Stimulated activated CD4-positive, alpha-beta T cell treated with anti-CD3 and anti-CD28 coated beads, Interleukin-15, amount 100 ng/mL, for 48 hours (primary cell): ENCODE results near the gene LIPT1.
"Not testable (repeated sequence)": the region's sequence is repeated elsewhere in the genome, so short reads cannot be mapped to it uniquely, and the experiment has no call there.

Source experiments
- DNase-seq, 2 donors: peaks; one replicate each; pipeline ENCODE4 v3.0.0-alpha.2; 2020; ENCODE audit warnings: low read depth in 2 of 2

LIPT1 gene

DNA sequence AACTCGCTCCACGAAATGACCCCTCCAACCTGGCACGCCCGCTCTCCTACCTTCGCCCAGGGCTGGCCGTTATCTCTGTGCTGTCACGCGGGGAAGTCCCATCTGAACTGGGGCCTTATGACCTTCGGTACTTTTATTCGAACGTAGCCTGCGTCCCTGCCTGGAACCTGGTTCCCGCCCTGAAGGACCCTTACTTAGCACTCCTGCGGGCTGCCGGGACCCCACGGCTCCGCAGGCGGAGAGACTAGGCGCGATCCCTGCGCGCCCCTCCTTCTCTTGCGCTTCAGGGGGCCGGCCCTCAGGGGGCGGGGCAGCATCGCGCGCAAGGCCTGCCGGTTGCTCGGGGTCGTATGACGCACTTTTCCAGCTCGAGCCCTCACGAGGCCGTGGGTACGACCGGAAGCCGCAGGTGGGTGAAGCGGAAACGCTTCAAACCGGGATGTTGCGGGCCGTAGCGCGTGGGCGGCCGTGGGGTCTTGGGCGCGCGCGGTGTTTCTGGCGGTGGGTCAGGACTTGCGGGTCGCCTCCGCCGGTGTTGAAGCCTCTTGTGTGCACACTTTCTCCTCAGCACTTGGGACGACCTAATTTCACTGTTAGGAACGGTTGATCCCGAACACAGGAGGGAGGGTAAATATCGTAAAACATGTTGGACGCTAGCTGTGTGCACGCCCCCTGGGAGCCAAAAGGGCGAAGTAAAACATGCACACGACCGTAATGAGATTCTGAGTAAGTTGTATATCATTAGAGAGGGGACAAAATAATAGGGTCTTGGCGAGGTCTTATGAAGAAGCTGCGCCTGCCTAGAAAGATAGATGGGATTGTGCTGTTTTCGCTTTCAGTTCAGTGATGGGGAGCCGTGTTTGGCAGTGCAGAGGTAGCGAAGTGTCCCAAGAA is at the start of gene LIPT1, which contains the start of gene TSGA10:
TSS of gene LIPT1 (plus strand) at position 325 of the 894 bp plus-strand sequence. CDS start 6,991 bp downstream, outside the sequence.
TSS of gene TSGA10 (minus strand) at position 300 of the 894 bp plus-strand sequence. CDS start 45,503 bp downstream, outside the sequence.
- peak; percentile 86 to 87 for DNase-seq

- no peak for DNase-seq
Measured at GRCh38 chr2:99106913-99107312, 47.9 kb upstream of the LIPT1 start.

DNA sequence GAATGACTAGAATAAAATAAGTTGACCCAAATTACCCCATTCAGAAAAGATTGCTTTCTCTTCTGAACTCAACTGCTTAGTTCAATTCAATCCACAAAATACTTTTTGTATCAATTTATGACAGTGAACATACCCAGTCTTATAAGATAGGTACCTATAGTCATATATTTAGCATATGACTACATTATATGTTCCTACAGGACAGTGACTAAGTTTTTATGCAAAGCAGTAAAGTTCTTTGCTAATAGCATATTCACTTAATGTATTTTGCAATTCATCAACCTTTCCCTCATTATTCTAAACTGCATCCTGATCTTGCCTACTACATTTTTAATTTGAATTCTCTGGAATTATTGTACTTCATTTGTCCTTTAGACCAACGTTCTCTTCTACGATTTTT is 43.5 kb upstream of the LIPT1 start:
- no peak for DNase-seq

DNA sequence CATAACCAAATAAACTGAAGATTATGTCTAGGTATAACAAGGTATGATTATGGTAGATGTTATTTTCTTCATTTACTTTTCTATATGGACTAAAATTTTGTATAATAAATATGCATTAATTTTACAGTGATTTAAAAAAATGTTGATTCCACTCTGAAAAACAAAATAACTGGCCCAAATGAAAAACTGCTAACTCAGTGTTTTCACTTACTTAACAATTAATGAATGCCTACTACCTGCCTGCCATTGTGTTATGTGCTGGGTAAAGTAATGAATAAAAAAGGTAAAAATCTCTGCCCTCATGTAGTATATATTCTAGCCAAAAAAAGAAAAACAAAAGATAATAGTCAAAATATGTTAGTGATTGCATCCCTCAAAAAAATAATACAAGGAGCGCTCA is 42.8 kb upstream of the LIPT1 start:
- DNase-seq, result no peak

- no peak for DNase-seq
Measured at GRCh38 chr2:99112617-99113016, 42.1 kb upstream of the LIPT1 start.

DNA sequence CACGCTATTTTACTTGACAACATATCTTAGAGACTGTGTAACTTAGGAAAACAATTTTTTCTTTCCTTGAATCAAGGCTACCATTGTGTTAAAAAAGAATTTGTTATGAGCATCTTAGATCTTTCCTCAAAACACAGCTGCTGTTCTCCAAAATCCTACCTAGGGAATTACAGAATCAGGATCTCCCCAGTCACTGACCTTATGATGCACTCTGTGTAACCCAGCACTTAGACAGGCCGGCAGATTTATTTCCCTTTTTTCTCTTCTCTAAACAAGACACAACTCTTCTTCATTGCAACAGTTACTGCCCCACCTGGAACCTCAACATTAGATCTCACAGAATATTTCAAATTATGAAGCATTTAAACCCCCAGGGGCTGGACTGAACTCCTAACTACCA is 26.8 kb upstream of the LIPT1 start:
- no peak for DNase-seq

DNA sequence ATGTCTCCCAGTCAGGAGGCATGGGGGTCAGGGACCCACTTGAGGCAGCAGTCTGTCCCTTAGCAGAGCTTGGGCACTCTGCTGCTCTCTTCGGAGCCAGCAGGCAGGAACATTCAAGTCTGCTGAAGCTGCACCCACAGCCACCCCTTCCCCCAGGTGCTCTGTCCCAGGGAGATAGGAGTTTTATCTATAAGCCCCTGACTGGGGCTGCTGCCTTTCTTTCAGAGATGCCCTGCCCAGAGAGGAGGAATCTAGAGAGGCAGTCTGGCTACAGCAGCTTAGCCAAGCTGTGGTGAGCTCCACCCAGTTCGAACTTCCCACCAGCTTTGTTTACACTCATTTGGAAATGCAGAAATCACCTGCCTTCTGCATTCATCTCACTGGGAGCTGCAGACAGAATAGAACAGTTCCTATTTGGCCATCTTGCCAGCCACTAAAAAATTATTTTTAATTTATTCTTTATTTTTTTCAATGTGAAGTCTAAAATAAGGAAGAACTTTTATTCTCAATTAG is 19.7 kb upstream of the LIPT1 start:
- DNase-seq, result not testable (repeated sequence)

DNA sequence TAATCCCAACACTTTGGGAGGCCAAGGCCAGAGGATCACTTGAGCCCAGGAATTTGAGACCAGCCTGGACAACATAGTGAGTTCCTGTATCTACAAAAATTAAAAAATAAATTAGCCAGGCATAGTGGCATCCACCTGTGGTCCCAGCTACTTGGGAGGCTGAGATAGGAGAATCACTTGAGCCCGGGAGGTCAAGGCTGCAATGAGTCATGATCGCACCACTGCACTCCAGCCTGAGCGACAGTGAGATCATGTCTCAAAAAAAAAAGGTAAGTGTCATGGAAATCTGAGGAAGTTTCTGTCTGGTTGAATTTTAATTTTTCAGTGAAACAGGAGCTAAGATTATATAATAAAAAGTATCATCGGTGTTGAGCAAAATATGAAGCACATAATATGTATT is 15.8 kb upstream of the LIPT1 start:
- no peak for DNase-seq

- no peak for DNase-seq
Measured at GRCh38 chr2:99140056-99140859, 14.5 kb upstream of the LIPT1 start.

DNA sequence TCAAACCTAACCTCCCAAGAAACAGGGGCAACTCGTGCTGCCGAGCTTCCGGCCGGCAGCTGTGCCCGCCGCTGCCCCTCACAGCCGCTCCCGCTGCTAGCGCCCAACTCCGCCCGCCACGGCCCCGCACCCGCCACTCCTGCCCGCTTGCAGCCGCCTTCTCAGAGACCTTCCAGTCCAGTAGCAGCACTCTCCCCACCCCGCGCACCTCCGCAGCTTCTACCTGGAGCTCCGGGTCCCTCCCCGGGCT is 14.0 kb upstream of the LIPT1 start:
- DNase-seq, result no peak

DNA sequence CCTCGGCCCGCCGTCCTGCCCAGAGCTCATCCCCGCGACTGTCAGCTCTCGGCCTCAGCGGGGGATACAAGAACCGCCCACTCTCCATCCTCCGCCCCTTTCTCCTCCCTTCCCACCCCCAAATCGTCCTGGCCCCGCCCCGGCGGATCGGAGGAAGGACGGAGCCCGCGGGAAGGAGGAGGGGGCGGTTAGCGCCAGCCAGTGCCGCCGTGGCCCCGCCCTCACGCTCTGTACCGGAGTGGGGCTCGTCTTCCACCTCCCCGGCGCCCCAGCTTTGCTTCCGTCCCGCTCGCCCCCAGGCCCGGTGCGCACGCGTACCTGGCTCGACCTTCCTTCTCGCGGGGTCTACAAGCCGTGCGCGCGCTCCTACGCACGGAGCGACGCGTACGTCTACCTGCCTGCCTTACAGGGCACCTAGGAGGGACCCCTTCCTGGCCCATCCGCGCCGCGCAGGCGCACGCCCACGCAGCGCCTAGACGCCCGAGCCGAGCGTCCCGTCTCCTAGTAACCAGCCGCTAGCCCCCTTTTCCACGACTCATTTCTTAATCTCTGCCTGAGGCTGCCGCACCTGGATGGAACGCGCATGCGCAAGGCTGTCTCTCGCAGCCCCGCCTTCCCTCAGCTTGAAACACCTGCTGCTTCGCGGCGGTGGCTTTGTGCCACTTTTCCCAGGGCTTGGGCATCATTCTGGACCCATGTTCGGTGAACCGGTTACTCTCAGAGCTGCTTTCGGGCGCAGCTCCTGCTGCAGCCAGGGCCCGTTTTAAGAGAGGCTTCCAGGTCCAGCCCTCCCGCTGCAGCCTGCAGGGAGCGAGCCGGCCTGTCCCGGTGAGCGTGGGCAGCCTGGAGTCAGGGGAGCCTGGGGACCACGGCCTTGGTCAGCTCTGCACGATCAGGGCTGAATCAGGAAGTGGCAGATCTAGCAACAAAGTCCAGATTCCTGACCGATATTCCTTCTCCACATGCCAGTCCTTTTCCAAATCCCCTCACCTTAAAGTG is 13.4 kb upstream of the LIPT1 start, which contains the start of gene C2orf15:
TSS of gene C2orf15 (plus strand) at position 598 of the 999 bp plus-strand sequence. CDS start 8,852 bp downstream, outside the sequence.
- DNase-seq, result peak; percentile 91 to 97

- DNase-seq, result no peak
Measured at GRCh38 chr2:99150706-99151105, 4.1 kb upstream of the LIPT1 start.

DNA sequence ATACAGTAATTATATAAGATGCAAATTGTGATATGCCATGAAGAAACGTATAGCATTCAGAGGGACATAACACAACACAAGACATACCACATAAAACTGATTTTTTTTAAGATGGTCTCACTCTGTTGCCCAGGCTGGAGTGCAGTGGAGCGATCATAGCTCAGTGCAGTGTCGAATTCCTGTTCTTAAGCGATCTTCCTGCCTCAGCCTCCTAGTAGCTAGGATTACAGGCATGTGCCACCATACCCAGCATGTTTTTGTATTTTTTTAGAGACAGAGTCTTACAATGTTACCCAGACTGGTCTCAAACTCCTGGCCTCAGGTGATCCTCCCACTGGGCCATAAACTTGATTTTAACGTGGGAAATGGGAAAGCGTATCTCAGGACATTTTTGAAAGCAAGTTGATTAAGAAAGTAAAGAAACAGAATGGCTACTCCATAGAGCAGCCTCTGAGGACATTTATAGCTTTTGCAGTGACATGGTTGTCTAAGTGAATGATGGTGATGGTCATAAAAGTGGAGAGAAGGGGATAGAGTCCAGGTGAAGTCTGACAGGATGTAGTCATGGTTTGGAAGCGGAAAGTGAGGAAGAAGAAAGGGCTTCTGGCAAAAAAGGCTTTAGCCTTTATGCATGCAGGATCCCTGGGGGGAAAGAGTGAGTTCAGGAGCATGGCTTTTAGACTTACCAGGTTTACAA is 2.4 kb upstream of the LIPT1 start:
- no peak for DNase-seq

DNA sequence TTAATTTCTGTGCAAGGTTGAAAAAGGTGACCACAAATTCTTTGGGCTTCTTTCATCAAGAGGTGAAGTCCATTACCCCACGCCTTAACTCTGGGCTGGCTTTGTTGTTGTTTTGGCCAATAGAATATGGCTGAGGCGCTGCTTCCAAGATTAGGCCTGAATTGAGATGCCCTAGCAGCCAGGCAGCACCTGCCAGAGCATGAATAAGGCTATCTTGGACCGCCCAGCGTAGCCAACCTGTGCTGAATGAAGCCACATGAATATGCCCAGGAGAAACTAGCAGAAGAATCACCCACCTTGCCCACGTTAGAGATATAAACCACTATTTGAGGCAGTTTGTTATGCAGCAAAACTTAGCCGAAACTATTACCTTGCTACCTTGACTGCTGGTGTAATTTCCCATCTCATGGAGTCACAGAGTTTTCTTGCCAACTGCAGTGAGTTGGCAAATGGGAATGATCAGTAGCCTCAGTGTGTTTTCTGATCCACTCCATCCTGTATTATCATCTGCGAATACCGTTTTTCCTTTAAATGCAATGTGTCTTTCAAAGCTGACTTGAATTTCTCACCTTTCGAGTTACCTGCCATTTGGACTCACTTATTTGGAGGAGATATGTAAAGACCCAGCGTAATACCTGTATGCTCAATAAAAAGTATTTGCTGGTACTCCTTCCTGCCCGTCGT is 704 bp upstream of the LIPT1 start:
- DNase-seq, result no peak

DNA sequence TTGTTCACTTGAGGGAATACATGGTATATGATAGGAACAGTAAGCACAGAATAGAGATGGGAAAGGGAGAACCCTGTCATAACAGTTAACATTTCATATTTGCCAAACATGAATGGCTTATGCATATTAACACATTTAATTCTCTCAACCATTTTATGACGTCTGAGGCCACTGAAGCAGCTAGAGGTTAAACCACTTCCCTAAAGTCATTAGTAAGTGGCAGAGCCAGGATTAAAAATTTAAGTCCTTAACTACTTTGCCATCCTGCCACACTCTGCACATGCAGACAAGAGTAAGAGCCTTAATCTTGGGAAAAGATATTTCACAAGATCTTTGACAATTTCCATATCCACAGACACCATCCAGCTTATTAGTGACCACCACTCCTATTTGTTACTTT is 2.1 kb downstream of the LIPT1 start:
- DNase-seq, result no peak

DNA sequence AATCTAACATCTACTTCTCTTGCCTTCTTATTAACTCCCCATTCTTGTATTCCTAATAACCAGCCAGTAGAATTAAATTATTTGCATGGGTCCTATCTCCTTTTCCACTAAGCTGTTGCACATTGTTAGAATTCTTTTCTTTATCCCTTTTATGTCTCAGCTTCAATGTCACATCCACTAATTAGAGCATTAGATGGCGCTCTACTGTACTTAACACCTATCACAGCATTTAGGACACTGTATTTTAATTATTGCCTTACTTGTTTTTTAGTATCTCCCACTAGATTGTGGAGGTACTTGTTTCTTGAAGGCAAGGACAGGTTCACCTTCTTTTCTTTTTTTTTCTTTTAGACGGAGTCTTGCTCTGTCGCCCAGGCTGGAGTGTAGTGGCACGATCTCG is 3.8 kb downstream of the LIPT1 start:
- no peak for DNase-seq

GRCh38 chr2:99159594-99159993 is 4.8 kb downstream of the LIPT1 start:
- DNase-seq, result no peak

GRCh38 chr2:99166218-99166617 is 11.5 kb downstream of the LIPT1 start:
- no peak for DNase-seq

DNA sequence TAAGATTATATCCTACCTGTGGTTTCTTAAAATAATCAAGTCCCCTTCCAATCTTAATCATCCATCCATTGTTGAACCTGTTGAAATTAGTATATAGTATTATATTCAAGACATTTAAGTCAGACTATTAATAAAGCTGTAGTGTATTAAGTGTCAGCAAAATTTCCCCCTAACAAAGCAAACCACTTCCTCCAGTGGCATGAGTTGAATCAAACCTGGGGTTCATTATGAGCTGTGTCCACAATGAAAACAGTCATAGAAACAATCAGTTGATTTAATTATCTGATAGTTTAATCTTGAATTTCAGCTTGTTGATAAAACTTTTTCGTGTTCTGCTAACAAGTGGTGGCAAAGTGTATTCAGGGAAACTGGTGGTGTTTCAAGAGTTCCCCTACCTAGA is 14.8 kb downstream of the LIPT1 start:
- DNase-seq, result no peak
